ENCODE measurements around the gene GPR146. TPM values are rescaled to one million over a fixed set of nuclear protein-coding genes. Genes with fewer than 3 reads are reported as not detected.

Gene GPR146
- total RNA-seq, 1 donor from 2014 or later = 5.2 TPM

GRCh38 chr7:1011297-1012003, 32.9 kb upstream of the GPR146 start:
- Histone ChIP-seq H3K9ac (ENCODE audit: low read depth in 1 of 3, low read length in 3 of 3) (no peak overlapping the region), H3K27ac (ENCODE audit: low read depth, low read length) (no peak overlapping the region), H3K27me3 (ENCODE audit: control insufficient read depth in 3 of 3, insufficient read depth in 3 of 3, low read length in 3 of 3) (no peaks in the 10 kb centered on the region), H3K4me3 (ENCODE audit: low read length in 3 of 3) (no peak overlapping the region), H3K9me3 (ENCODE audit: control insufficient read depth in 3 of 3, low read length in 3 of 3) (no peaks in the 10 kb centered on the region), H3K36me3 (ENCODE audit: control insufficient read depth in 3 of 3, insufficient read depth in 3 of 3, low read length in 3 of 3) (peaks cover 8 to 14% (median 10%) of the 10 kb centered on the region in 3 donors), H3K4me1 (ENCODE audit: control insufficient read depth in 3 of 3, insufficient read depth in 3 of 3, low read length in 3 of 3) (peaks cover 0 to 5% (median 2%) of the 10 kb centered on the region in 3 donors)

GRCh38 chr7:1012004-1012715, 32.2 kb upstream of the GPR146 start:
- Histone ChIP-seq H3K9ac (ENCODE audit: low read depth in 1 of 3, low read length in 3 of 3) (no peak overlapping the region), H3K4me3 (ENCODE audit: low read length in 3 of 3) (no peak overlapping the region), H3K36me3 (ENCODE audit: control insufficient read depth in 3 of 3, insufficient read depth in 3 of 3, low read length in 3 of 3) (peaks cover 8 to 14% (median 10%) of the 10 kb centered on the region in 3 donors), H3K9me3 (ENCODE audit: control insufficient read depth in 3 of 3, low read length in 3 of 3) (no peaks in the 10 kb centered on the region), H3K4me1 (ENCODE audit: control insufficient read depth in 3 of 3, insufficient read depth in 3 of 3, low read length in 3 of 3) (peaks cover 0 to 5% (median 2%) of the 10 kb centered on the region in 3 donors), H3K27ac (ENCODE audit: low read depth, low read length) (no peak overlapping the region), H3K27me3 (ENCODE audit: control insufficient read depth in 3 of 3, insufficient read depth in 3 of 3, low read length in 3 of 3) (no peaks in the 10 kb centered on the region)

- H3K36me3 ChIP-seq (ENCODE audit: control insufficient read depth in 3 of 3, insufficient read depth in 3 of 3, low read length in 3 of 3) = peaks cover 8 to 12% (median 10%) of the 10 kb centered on the region in 3 donors
Observed at GRCh38 chr7:1012716-1013095, 31.6 kb upstream of the GPR146 start.

GRCh38 chr7:1013581-1013980, 30.8 kb upstream of the GPR146 start:
- H3K9me3 ChIP-seq (ENCODE audit: control insufficient read depth in 3 of 3, low read length in 3 of 3) = no peaks in the 10 kb centered on the region
- no peaks in the 10 kb centered on the region for H3K27me3 ChIP-seq (ENCODE audit: control insufficient read depth in 3 of 3, insufficient read depth in 3 of 3, low read length in 3 of 3)
- peaks cover 8 to 11% (median 10%) of the 10 kb centered on the region in 3 donors for H3K36me3 ChIP-seq (ENCODE audit: control insufficient read depth in 3 of 3, insufficient read depth in 3 of 3, low read length in 3 of 3)
- no peak overlapping the region for H3K4me3 ChIP-seq (ENCODE audit: low read length in 3 of 3)
- H3K27ac ChIP-seq (ENCODE audit: low read depth, low read length) = no peak overlapping the region
- H3K9ac ChIP-seq (ENCODE audit: low read depth in 1 of 3, low read length in 3 of 3) = no peak overlapping the region
- H3K4me1 ChIP-seq (ENCODE audit: control insufficient read depth in 3 of 3, insufficient read depth in 3 of 3, low read length in 3 of 3) = peaks cover 0 to 5% (median 2%) of the 10 kb centered on the region in 3 donors

More at GRCh38 chr7:1012716-1013095, 31.6 kb upstream of the GPR146 start:
- Histone ChIP-seq H3K9me3 (ENCODE audit: control insufficient read depth in 3 of 3, low read length in 3 of 3) (no peaks in the 10 kb centered on the region), H3K27me3 (ENCODE audit: control insufficient read depth in 3 of 3, insufficient read depth in 3 of 3, low read length in 3 of 3) (no peaks in the 10 kb centered on the region), H3K9ac (ENCODE audit: low read depth in 1 of 3, low read length in 3 of 3) (no peak overlapping the region), H3K4me1 (ENCODE audit: control insufficient read depth in 3 of 3, insufficient read depth in 3 of 3, low read length in 3 of 3) (peaks cover 0 to 5% (median 2%) of the 10 kb centered on the region in 3 donors), H3K4me3 (ENCODE audit: low read length in 3 of 3) (no peak overlapping the region), H3K27ac (ENCODE audit: low read depth, low read length) (no peak overlapping the region)

- no peaks in the 10 kb centered on the region for H3K9me3 ChIP-seq (ENCODE audit: control insufficient read depth in 3 of 3, low read length in 3 of 3)
- H3K36me3 ChIP-seq (ENCODE audit: control insufficient read depth in 3 of 3, insufficient read depth in 3 of 3, low read length in 3 of 3) = peaks cover 1 to 2% (median 2%) of the 10 kb centered on the region in 3 donors
- H3K27me3 ChIP-seq (ENCODE audit: control insufficient read depth in 3 of 3, insufficient read depth in 3 of 3, low read length in 3 of 3) = no peaks in the 10 kb centered on the region
- H3K9ac ChIP-seq (ENCODE audit: low read depth in 1 of 3, low read length in 3 of 3) = no peak overlapping the region
- no peak overlapping the region for H3K4me3 ChIP-seq (ENCODE audit: low read length in 3 of 3)
- H3K27ac ChIP-seq (ENCODE audit: low read depth, low read length) = no peak overlapping the region
- H3K4me1 ChIP-seq (ENCODE audit: control insufficient read depth in 3 of 3, insufficient read depth in 3 of 3, low read length in 3 of 3) = peaks cover 0 to 5% (median 5%) of the 10 kb centered on the region in 3 donors
Observed at GRCh38 chr7:1014681-1015080, 29.7 kb upstream of the GPR146 start.

GRCh38 chr7:1015196-1016121, 28.9 kb upstream of the GPR146 start:
- Histone ChIP-seq H3K4me1 (ENCODE audit: control insufficient read depth in 3 of 3, insufficient read depth in 3 of 3, low read length in 3 of 3) (peaks cover 0 to 11% (median 10%) of the 10 kb centered on the region in 3 donors), H3K9ac (ENCODE audit: low read depth in 1 of 3, low read length in 3 of 3) (no peak overlapping the region), H3K36me3 (ENCODE audit: control insufficient read depth in 3 of 3, insufficient read depth in 3 of 3, low read length in 3 of 3) (peaks cover 0 to 2% (median 0%) of the 10 kb centered on the region in 3 donors), H3K27me3 (ENCODE audit: control insufficient read depth in 3 of 3, insufficient read depth in 3 of 3, low read length in 3 of 3) (no peaks in the 10 kb centered on the region), H3K27ac (ENCODE audit: low read depth, low read length) (no peak overlapping the region), H3K9me3 (ENCODE audit: control insufficient read depth in 3 of 3, low read length in 3 of 3) (no peaks in the 10 kb centered on the region), H3K4me3 (ENCODE audit: low read length in 3 of 3) (no peak overlapping the region)

GRCh38 chr7:1016577-1017531, 27.5 kb upstream of the GPR146 start:
- H3K9ac ChIP-seq (ENCODE audit: low read depth in 1 of 3, low read length in 3 of 3) = no peak overlapping the region
- H3K27me3 ChIP-seq (ENCODE audit: control insufficient read depth in 3 of 3, insufficient read depth in 3 of 3, low read length in 3 of 3) = no peaks in the 10 kb centered on the region
- H3K9me3 ChIP-seq (ENCODE audit: control insufficient read depth in 3 of 3, low read length in 3 of 3) = no peaks in the 10 kb centered on the region
- H3K4me3 ChIP-seq (ENCODE audit: low read length in 3 of 3) = no peak overlapping the region
- no peak overlapping the region for H3K27ac ChIP-seq (ENCODE audit: low read depth, low read length)
- H3K36me3 ChIP-seq (ENCODE audit: control insufficient read depth in 3 of 3, insufficient read depth in 3 of 3, low read length in 3 of 3) = peaks cover 0 to 2% (median 0%) of the 10 kb centered on the region in 3 donors
- peaks cover 3 to 20% (median 13%) of the 10 kb centered on the region in 3 donors for H3K4me1 ChIP-seq (ENCODE audit: control insufficient read depth in 3 of 3, insufficient read depth in 3 of 3, low read length in 3 of 3)

GRCh38 chr7:1017586-1018333, 26.6 kb upstream of the GPR146 start:
- Histone ChIP-seq H3K4me3 (ENCODE audit: low read length in 3 of 3) (no peak overlapping the region), H3K27me3 (ENCODE audit: control insufficient read depth in 3 of 3, insufficient read depth in 3 of 3, low read length in 3 of 3) (no peaks in the 10 kb centered on the region), H3K27ac (ENCODE audit: low read depth, low read length) (no peak overlapping the region), H3K36me3 (ENCODE audit: control insufficient read depth in 3 of 3, insufficient read depth in 3 of 3, low read length in 3 of 3) (peaks cover 0 to 2% (median 0%) of the 10 kb centered on the region in 3 donors), H3K4me1 (ENCODE audit: control insufficient read depth in 3 of 3, insufficient read depth in 3 of 3, low read length in 3 of 3) (peaks cover 3 to 20% (median 14%) of the 10 kb centered on the region in 3 donors), H3K9me3 (ENCODE audit: control insufficient read depth in 3 of 3, low read length in 3 of 3) (no peaks in the 10 kb centered on the region), H3K9ac (ENCODE audit: low read depth in 1 of 3, low read length in 3 of 3) (no peak overlapping the region)

Measured in skeletal muscle tissue (tissue), 4 donors.